HL-60 (cell line): Measurements from ENCODE around the gene ARL11.

Source experiments
- CTCF ChIP-seq: IDR thresholded peaks from one replicate; pipeline ENCODE4 v1.5.1; 2011; ENCODE audit warnings: low read length, control low read depth, inconsistent platforms; ENCODE audit not compliant: insufficient read depth
- GABPA ChIP-seq: IDR thresholded peaks from 2 replicates; pipeline ENCODE4 v1.6.1; 2012; ENCODE audit warnings: low read depth
- POLR2AphosphoS5 ChIP-seq: IDR thresholded peaks from 2 replicates; pipeline ENCODE4 v1.6.1; 2012; ENCODE audit warnings: low read depth
- REST ChIP-seq: IDR thresholded peaks from 2 replicates; pipeline ENCODE4 v1.6.1; 2012; ENCODE audit warnings: low read depth; ENCODE audit not compliant: insufficient replicate concordance
- SPI1 ChIP-seq: IDR thresholded peaks from 2 replicates; pipeline ENCODE4 v1.6.1; 2012; ENCODE audit warnings: low read depth, mild to moderate bottlenecking, borderline replicate concordance

- TF ChIP-seq CTCF = no peak
- no peak for TF ChIP-seq POLR2AphosphoS5
- no peak for TF ChIP-seq REST
- no peak for TF ChIP-seq SPI1
- TF ChIP-seq GABPA = no peak
Measured at GRCh38 chr13:49586717-49587116, 41.6 kb upstream of the ARL11 start.
